IMR-90 (cell line): Measurements from ENCODE around the gene KLHDC7B. TPM values are rescaled to one million over a fixed set of nuclear protein-coding genes. Genes with fewer than 3 reads are reported as not detected.

Source experiments
- ATAC-seq: fragments of 200-7000 bp; cut with Tn5 transposase; 2 replicates; pipeline ENCODE4 v1.9.1; 2020; ENCODE audit warnings: low read depth, mild to moderate bottlenecking, moderate library complexity
- BruUV-seq: library from RNA; stranded (reverse); fragments of 400-500 nt; replicated peaks from 2 replicates; lab custom pipeline; 2021; lab: Mats Ljungman, UMichigan
- CTCF ChIA-PET: fragments of 300-600 bp; formaldehyde crosslinking; extraction: SDS; loops from one replicate; lab custom pipeline; 2021; ENCODE audit warnings: antibody characterized with exemption; lab: Yijun Ruan, JAX
- POLR2A ChIA-PET: fragments of 300-600 bp; sonication (Branson Sonifier 250); formaldehyde crosslinking; loops from one replicate; lab custom pipeline; 2022; ENCODE audit warnings: antibody characterized with exemption; ENCODE audit not compliant: unreplicated experiment; lab: Charles Lee
- DNase-seq: peaks from one replicate; pipeline ENCODE4 v3.0.0; 2013
- H2AFZ ChIP-seq: replicated peaks from 2 replicates; pipeline ENCODE3; 2013; ENCODE audit warnings: low read length, mild to moderate bottlenecking; ENCODE audit not compliant: poor library complexity
- H2AK5ac ChIP-seq: 2 replicates; pipeline ENCODE4 v1.6.1; 2013; ENCODE audit warnings: low read depth, low read length, inconsistent platforms
- H2AK9ac ChIP-seq: replicated peaks from 2 replicates; pipeline ENCODE3; 2013; ENCODE audit warnings: mild to moderate bottlenecking, low read depth, low read length, moderate library complexity; ENCODE audit not compliant: poor library complexity
- H2BK120ac ChIP-seq: 2 replicates; pipeline ENCODE4 v1.6.1; 2013; ENCODE audit warnings: low read depth, low read length, inconsistent platforms
- H2BK15ac ChIP-seq: 3 replicates; pipeline ENCODE4 v1.6.1; 2013; ENCODE audit warnings: low read depth, low read length, inconsistent platforms
- H2BK20ac ChIP-seq: 2 replicates; pipeline ENCODE4 v1.6.1; 2013; ENCODE audit warnings: low read depth, mild to moderate bottlenecking, inconsistent platforms, low read length, moderate library complexity
- H2BK5ac ChIP-seq: 2 replicates; pipeline ENCODE4 v1.6.1; 2013; ENCODE audit warnings: mild to moderate bottlenecking, low read depth, low read length, inconsistent platforms; ENCODE audit not compliant: poor library complexity, severe bottlenecking
- H3K14ac ChIP-seq: replicated peaks from 2 replicates; pipeline ENCODE4 v1.6.1; 2013; ENCODE audit warnings: low read depth, low read length, inconsistent platforms
- H3K18ac ChIP-seq: 2 replicates; pipeline ENCODE4 v1.6.1; 2013; ENCODE audit warnings: low read depth, low read length, control low read depth
- H3K23ac ChIP-seq: 2 replicates; pipeline ENCODE4 v1.6.1; 2013; ENCODE audit warnings: low read depth, low read length, inconsistent platforms
- H3K27ac ChIP-seq: 2 replicates; pipeline ENCODE4 v1.5.1; 2013; ENCODE audit warnings: mild to moderate bottlenecking, control low read depth, low read length; ENCODE audit not compliant: insufficient read depth
- H3K27me3 ChIP-seq: 2 replicates; pipeline ENCODE4 v1.6.1; 2013; ENCODE audit warnings: low read length; ENCODE audit not compliant: control insufficient read depth, insufficient read depth
- H3K36me3 ChIP-seq: 2 replicates; pipeline ENCODE4 v1.6.1; 2013; ENCODE audit warnings: low read length, mixed read lengths; ENCODE audit not compliant: control insufficient read depth, insufficient read depth
- H3K4ac ChIP-seq: 2 replicates; pipeline ENCODE4 v1.6.1; 2013; ENCODE audit warnings: low read depth, low read length, inconsistent platforms
- H3K4me1 ChIP-seq: 2 replicates; pipeline ENCODE4 v1.6.1; 2013; ENCODE audit warnings: low read length, mixed read lengths; ENCODE audit not compliant: control insufficient read depth, insufficient read depth
- H3K4me2 ChIP-seq: 2 replicates; pipeline ENCODE4 v1.6.1; 2013; ENCODE audit warnings: low read depth, mild to moderate bottlenecking, control low read depth, low read length, moderate library complexity
- H3K4me3 ChIP-seq: 2 replicates; pipeline ENCODE4 v1.5.1; 2013; ENCODE audit warnings: low read depth, mild to moderate bottlenecking, control low read depth, low read length, moderate library complexity; ENCODE audit not compliant: insufficient read depth
- H3K56ac ChIP-seq: 2 replicates; pipeline ENCODE4 v1.6.1; 2013; ENCODE audit warnings: low read length, inconsistent platforms; ENCODE audit not compliant: insufficient read depth; ENCODE audit errors: extremely low read depth
- H3K79me1 ChIP-seq, 2 experiments: 2 replicates each; pipeline ENCODE4 v1.6.1; 2013; ENCODE audit warnings: low read length in 2 of 2, inconsistent platforms in 1 of 2, low read depth in 1 of 2
- H3K9ac ChIP-seq: 2 replicates; pipeline ENCODE4 v1.6.1; 2013; ENCODE audit warnings: low read depth, low read length, control low read depth
- H3K9me1 ChIP-seq: 2 replicates; pipeline ENCODE4 v1.6.1; 2013; ENCODE audit warnings: low read length, inconsistent platforms; ENCODE audit not compliant: insufficient read depth
- H3K9me3 ChIP-seq: 2 replicates; pipeline ENCODE4 v1.6.1; 2013; ENCODE audit warnings: low read length; ENCODE audit not compliant: control insufficient read depth, insufficient read depth
- H4K20me1 ChIP-seq: 2 replicates; pipeline ENCODE4 v1.6.1; 2013; ENCODE audit warnings: low read length, inconsistent platforms; ENCODE audit not compliant: insufficient read depth
- H4K5ac ChIP-seq: 2 replicates; pipeline ENCODE4 v1.6.1; 2013; ENCODE audit warnings: mild to moderate bottlenecking, low read depth, low read length, control low read depth
- H4K8ac ChIP-seq, 2 experiments: 2 replicates each; pipeline ENCODE4 v1.6.1; 2013; ENCODE audit warnings: low read depth in 2 of 2, low read length in 2 of 2, control low read depth in 1 of 2, inconsistent platforms in 1 of 2
- H4K91ac ChIP-seq: 2 replicates; pipeline ENCODE4 v1.6.1; 2013; ENCODE audit warnings: low read depth, low read length, inconsistent platforms; ENCODE audit not compliant: insufficient read depth
- POLR2A ChIP-seq: IDR thresholded peaks from 2 replicates; pipeline ENCODE4 v1.6.1; 2012; ENCODE audit warnings: mild to moderate bottlenecking, low read depth, low read length
- RAD21 ChIP-seq: IDR thresholded peaks from 2 replicates; pipeline ENCODE4 v1.6.1; 2012; ENCODE audit warnings: low read length, improper control_type of control experiment
- WGBS, 2 experiments: methylation state at CpG; one replicate each; pipeline versions ENCODE4 v1.1.5 to v1.1.7; 2013; ENCODE audit warnings: missing lambda C conversion rate in 2 of 2; ENCODE audit not compliant: insufficient read length in 1 of 2; ENCODE audit errors: extremely low coverage in 2 of 2; 5-methylcytosine and 5-hydroxymethylcytosine counted together
- dilution Hi-C: fragments of 300-500 bp; cut with HindIII; formaldehyde crosslinking; loops from one replicate; pipeline ENCODE4 v1.14.3; 2018; ENCODE audit warnings: low sequenced_read_pairs; ENCODE audit not compliant: unreplicated experiment
- in situ Hi-C: fragments of 300-500 bp; cut with MboI; formaldehyde crosslinking; loops from 3 replicates; pipeline ENCODE4 v1.14.3; 2019; ENCODE audit warnings: low sequenced_read_pairs, inconsistent platforms, mixed read lengths
- intact Hi-C: fragments of 100-400 bp; cut with micrococcal nuclease; formaldehyde crosslinking; loops from 2 replicates; pipeline ENCODE4 v1.10.0; 2022
- polyA plus RNA-seq, 3 experiments: library from polyadenylated mRNA; depleted of rRNA; stranded (reverse); fragments of >200 nt; gene quantifications; 2 replicates each; pipeline ENCODE4 v1.2.3, GENCODE V29; 2012; ENCODE audit warnings: low replicate concordance in 1 of 3
- total RNA-seq: library from RNA; depleted of rRNA; stranded (reverse); fragments of >200 nt; gene quantifications from 2 replicates; pipeline ENCODE4 v1.2.3, GENCODE V29; 2012

Gene KLHDC7B
- total and polyA plus RNA-seq, 2 of the 4 experiments (the other 2 are of a cell fraction) = 0.05 TPM; not detected in 1

- in situ Hi-C loops = loop anchor here (5.0 kb wide), 1 partner anchor 50 kb away; the partner anchor contains the start of gene SCO2
- Histone ChIP-seq H3K36me3 (peaks cover 4% of the 10 kb centered on the region; the same call in 1 of the 2 replicates), H3K27me3 (no peaks in the 10 kb centered on the region), H3K14ac (no peak overlapping the region; the same call in 1 of the 2 replicates), H4K91ac (no peak overlapping the region), H4K8ac (no peak overlapping the region; a peak in 1 of 4 replicates), H3K4me1 (peaks cover 17% of the 10 kb centered on the region), H3K9me1 (peaks cover 28% of the 10 kb centered on the region), H3K79me1 (peaks cover 10 to 30% of the 10 kb centered on the region in 2 experiments; a peak in 3 of 4 replicates), H2AK5ac (peak overlapping the region; percentile 63), H2BK15ac (no peak overlapping the region), H2BK120ac (no peak overlapping the region), H3K9me3 (no peaks in the 10 kb centered on the region), H3K23ac (no peak overlapping the region), H3K9ac (no peak overlapping the region), H3K18ac (no peak overlapping the region), H3K27ac (no peak overlapping the region), H2BK20ac (no peak overlapping the region), H2AK9ac (no peak overlapping the region), H3K56ac (no peak overlapping the region), H3K4me3 (no peak overlapping the region), H2BK5ac (no peak overlapping the region), H3K4me2 (no peak overlapping the region), H2AFZ (peak overlapping the region; percentile 58), H4K20me1 (no peaks in the 10 kb centered on the region), H4K5ac (no peak overlapping the region), H3K4ac (no peak overlapping the region)
- ChIA-PET CTCF (no interaction called here), POLR2A (no interaction called here)
- intact Hi-C loops = loop anchor here (5.0 kb wide), 1 partner anchor 45 kb away; no protein-coding TSS in a partner anchor
- BruUV-seq = no TSS peak
- dilution Hi-C loops = no loop called here
- ATAC-seq (no peak), DNase-seq (no peak)
- WGBS, 2 experiments = 47% methylated on average over 13 of the region's 23 CpGs; no CpG with 5 or more reads in 1 of the 2 experiments
- TF ChIP-seq POLR2A = no peak
- no peak for TF ChIP-seq RAD21
Observed at GRCh38 chr22:50577697-50577986, 31.9 kb downstream of the KLHDC7B start.
